Daoy (cell line): ENCODE measurements around the gene KIF17. TPM values are rescaled to one million over a fixed set of nuclear protein-coding genes. Genes with fewer than 3 reads are reported as not detected.

Experiments
- DNase-seq: peaks from one replicate; pipeline ENCODE4 v3.0.0-alpha.2; 2015; ENCODE audit warnings: low read depth
- total RNA-seq: library from RNA; depleted of rRNA; stranded (reverse); fragments of >200 nt; shearing (Covaris generic); gene quantifications from 2 replicates; pipeline ENCODE4 v1.2.3, GENCODE V29; 2014; rRNA removed

Gene KIF17
- total RNA-seq, 1 experiment from 2014 or later = 0.06 TPM

DNA sequence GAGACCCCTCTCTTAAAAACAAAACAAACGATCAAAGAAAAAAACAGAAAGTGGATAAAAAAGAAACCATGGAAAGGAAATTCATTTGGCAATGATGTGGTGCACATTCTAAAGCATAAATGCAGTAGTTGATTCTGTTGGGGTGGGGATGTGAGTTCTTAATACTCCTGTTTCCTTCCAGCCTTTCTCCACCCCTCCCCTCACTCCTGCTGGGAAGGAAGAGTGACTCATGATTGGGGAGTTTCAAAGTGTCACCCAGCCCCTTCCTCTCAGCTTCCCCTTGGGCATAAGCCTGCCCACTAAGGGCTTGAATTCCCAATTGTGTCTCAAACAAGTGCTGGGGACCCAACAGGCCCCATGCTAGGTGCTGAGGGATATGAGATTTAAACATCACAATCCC lies 91.3 kb downstream of the KIF17 start:
- peak; percentile 35 for DNase-seq

GRCh38 chr1:20626098-20626427 lies 91.7 kb downstream of the KIF17 start:
- no peak for DNase-seq

DNA sequence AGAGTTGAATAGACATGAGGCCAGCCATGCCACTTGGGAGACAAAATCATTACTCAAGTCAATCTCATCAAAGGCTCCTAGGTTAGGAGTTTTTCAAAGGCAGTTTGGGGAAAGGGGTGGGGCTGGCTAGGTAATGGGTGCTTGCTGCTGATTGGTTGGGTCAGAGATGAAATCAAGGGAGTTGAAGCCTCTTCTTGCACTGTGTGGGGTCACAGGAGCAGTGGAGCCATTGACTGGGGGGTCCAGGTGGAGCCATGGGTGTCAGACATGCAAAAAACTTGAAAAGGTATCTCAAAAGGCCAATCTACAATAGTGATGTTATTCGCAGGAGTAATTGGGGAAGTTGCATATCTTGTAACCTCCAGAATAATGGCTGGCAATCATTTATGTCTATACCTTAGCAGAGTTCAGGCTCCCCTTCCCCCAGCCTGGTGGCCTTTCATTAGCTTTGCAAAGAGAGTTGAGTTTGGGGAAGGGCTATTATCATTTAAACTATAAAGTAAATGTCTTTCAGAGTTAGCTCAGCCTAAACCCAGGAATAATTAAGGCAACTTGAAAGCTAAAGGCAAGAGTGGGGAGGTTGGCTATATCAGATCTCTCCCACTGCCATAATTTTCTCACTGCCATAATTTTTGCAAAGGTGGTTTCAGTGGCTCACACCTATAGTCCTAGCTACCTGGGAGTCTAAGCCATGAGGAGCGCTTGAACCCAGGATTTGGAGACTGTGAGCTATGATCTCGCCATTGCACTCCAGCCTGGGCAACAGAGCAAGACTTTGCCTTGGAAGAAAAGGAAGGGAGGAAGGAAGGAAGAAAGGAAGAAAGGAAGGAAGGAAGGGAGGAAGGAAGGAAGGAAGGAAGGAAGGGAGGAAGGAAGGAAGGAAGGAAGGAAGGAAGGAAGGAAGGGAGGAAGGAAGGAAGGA lies 92.4 kb downstream of the KIF17 start:
- DNase-seq = no peak

GRCh38 chr1:20624709-20625108 lies 93.1 kb downstream of the KIF17 start:
- DNase-seq = no peak

GRCh38 chr1:20621012-20621411 lies 96.8 kb downstream of the KIF17 start:
- DNase-seq = no peak

DNA sequence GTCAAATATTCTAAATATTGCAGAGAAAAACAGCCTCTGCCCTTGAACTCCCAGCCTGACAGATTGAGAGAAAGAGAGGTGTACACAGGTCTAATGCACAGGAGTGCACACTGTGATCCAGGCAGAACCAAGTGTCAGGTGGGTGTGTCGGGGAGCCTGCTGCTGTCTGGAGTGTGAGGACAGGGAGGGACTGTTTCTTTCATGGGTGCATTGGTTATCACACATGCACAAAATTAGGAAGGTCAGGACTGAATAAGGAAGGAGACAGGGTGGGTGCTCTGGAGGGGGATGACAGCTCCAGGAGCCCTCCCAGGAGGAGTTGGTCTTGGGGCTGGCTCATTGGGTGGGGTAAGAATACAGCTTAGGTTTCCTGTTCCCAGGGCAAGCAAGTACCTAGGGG lies 97.8 kb downstream of the KIF17 start:
- DNase-seq = no peak

- no peak for DNase-seq
Observed at GRCh38 chr1:20618550-20618949, 99.3 kb downstream of the KIF17 start.

GRCh38 chr1:20616847-20617487 lies 100.8 kb downstream of the KIF17 start:
- no peak for DNase-seq

- peak; percentile 54 for DNase-seq
Observed at GRCh38 chr1:20615946-20616846, 101.6 kb downstream of the KIF17 start.

DNA sequence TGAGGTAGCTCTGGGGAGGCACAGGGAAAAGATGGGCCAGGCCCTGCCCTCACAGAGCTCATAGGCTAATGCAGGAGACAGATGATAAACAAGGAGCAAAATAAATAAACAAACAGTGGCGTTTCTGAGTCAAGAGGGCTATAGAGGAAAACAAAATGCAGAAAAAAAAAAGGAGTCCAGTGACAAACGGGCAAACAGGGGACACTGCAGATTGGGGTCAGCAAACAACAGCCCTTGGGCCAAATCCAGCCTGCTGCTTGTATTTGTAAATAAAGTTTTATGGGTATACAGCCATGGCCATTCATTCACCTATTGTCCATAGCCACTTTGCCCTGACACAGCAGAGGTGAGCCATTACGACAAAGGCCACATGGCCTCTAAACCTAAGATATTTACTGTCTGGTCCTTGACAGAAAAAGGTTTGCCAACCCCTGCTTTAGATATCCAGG lies 103.7 kb downstream of the KIF17 start:
- no peak for DNase-seq

Other genes with a start within 250 kb of the KIF17 start
- gene CAMK2N1, start 231.8 kb downstream of the KIF17 start, total RNA-seq = 2.2 and 5.4 TPM in 2 replicates
- 44.8 and 52.6 TPM in 2 replicates for gene MUL1, start 209.9 kb downstream of the KIF17 start, total RNA-seq
- 0.29 TPM in 1 of 2 replicates, not detected in the other for gene FAM43B, start 165.4 kb downstream of the KIF17 start, total RNA-seq
- gene CDA, start 128.9 kb downstream of the KIF17 start, total RNA-seq = 1.5 TPM in 1 of 2 replicates, not detected in the other
- gene PINK1, start 84.5 kb downstream of the KIF17 start, total RNA-seq = 76.0 and 78.5 TPM in 2 replicates
- gene DDOST, start 56.6 kb downstream of the KIF17 start, total RNA-seq = 239 and 311 TPM in 2 replicates
- gene SH2D5, start 14.7 kb upstream of the KIF17 start, total RNA-seq = 1.3 and 2.2 TPM in 2 replicates
- 143 and 153 TPM in 2 replicates for gene HP1BP3, start 69.3 kb upstream of the KIF17 start, total RNA-seq